ENCODE data around the gene PAGE2B. TPM values are rescaled to one million over a fixed set of nuclear protein-coding genes. Genes with fewer than 3 reads are reported as not detected.
"Not testable (repeated sequence)": the region's sequence is repeated elsewhere in the genome, so short reads cannot be mapped to it uniquely, and the experiment has no call there.

Gene PAGE2B
- total and polyA plus RNA-seq, 4 experiments from 2014 or later, result 1.0 TPM; not detected in 3

DNA sequence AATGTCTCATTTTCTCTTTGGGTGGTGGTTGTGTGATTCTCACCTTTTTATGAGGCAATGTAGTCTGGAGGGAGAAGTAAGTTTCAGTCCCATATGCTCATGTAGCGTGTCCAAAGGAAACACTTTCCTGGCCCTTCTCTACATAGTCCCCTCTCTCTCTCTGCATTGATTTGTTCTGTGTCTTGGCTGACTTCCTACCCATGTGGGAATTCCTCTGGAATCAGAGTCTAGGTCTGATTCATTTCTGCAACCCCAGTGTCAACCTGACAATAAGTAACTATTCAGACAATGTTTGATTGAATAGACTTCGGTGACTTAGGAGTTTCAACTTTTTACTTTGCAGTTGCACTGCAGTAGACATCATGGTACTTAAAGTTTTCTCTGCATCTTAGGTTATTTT is 41.4 kb upstream of the PAGE2B start:
- ChIA-PET POLR2A (ENCODE audit: partially characterized antibody) (no interaction called here), CTCF (ENCODE audit: partially characterized antibody) (no interaction called here)
- H3K4me3 ChIP-seq (ENCODE audit: low read length in 2 of 2), result no peak overlapping the region
- H3K9me3 ChIP-seq (ENCODE audit: control insufficient read depth in 1 of 2, low read length in 2 of 2), result no peaks in the 10 kb centered on the region
- Mint-ChIP-seq H3K9me3 (peaks cover 0 to 4% (median 0%) of the 10 kb centered on the region in 8 donors), H3K27me3 (no peaks in the 10 kb centered on the region), H3K4me1 (no peaks in the 10 kb centered on the region), H3K27ac (no peak overlapping the region), H3K36me3 (no peaks in the 10 kb centered on the region), H3K4me3 (no peak overlapping the region)
- DNase-seq, result no peak
- no peak overlapping the region for H3K27ac ChIP-seq (ENCODE audit: low read depth, low read length)
- H3K36me3 ChIP-seq (ENCODE audit: insufficient read depth, low read length), result no peaks in the 10 kb centered on the region
- no peaks in the 10 kb centered on the region for H3K4me1 ChIP-seq (ENCODE audit: insufficient read depth, low read length)
- intact Hi-C loops (cut with micrococcal nuclease), result no loop called here
- H3K27me3 ChIP-seq (ENCODE audit: insufficient read depth, low read length), result no peaks in the 10 kb centered on the region

DNA sequence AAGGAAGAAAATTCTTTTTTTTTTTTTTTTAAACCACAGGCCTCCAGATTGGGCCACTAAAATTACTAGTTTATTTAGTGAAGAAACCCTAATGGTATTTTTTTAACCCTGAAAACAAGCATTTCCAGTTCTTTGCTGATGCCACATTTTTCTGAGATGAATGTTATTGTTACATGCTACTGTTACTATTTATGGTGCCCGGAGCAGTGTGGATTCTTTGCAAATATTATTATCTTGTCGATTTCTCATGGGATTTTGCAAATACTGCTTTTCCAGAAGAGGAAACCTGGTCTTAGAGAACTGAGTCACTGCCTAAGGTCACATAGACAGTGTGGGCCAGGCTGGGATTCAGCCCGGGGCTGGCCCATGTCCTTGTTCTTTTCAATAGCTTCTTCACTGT is 35.4 kb upstream of the PAGE2B start:
- H3K4me3 Mint-ChIP-seq, result no peak overlapping the region
- no peaks in the 10 kb centered on the region for H3K4me1 Mint-ChIP-seq
- H3K27ac Mint-ChIP-seq, result no peak overlapping the region
- no peaks in the 10 kb centered on the region for H3K27me3 Mint-ChIP-seq
- POLR2A ChIA-PET (ENCODE audit: partially characterized antibody), result no interaction called here
- CTCF ChIA-PET (ENCODE audit: partially characterized antibody), result interaction anchor here (0.7 kb wide), 1 partner anchor 36 kb away, joined by 3 read pairs; no protein-coding TSS in a partner anchor
- intact Hi-C loops (cut with micrococcal nuclease), result no loop called here
- H3K9me3 ChIP-seq (ENCODE audit: control insufficient read depth in 1 of 2, low read length in 2 of 2), result no peaks in the 10 kb centered on the region
- H3K36me3 Mint-ChIP-seq, result no peaks in the 10 kb centered on the region
- no peak overlapping the region for H3K4me3 ChIP-seq (ENCODE audit: low read length in 2 of 2)
- H3K9me3 Mint-ChIP-seq, result peaks cover 0 to 4% (median 0%) of the 10 kb centered on the region in 8 donors
- no peaks in the 10 kb centered on the region for H3K4me1 ChIP-seq (ENCODE audit: insufficient read depth, low read length)
- H3K36me3 ChIP-seq (ENCODE audit: insufficient read depth, low read length), result no peaks in the 10 kb centered on the region
- no peak overlapping the region for H3K27ac ChIP-seq (ENCODE audit: low read depth, low read length)
- DNase-seq, result no peak
- no peaks in the 10 kb centered on the region for H3K27me3 ChIP-seq (ENCODE audit: insufficient read depth, low read length)

GRCh38 chrX:55041514-55041913 is 33.3 kb upstream of the PAGE2B start:
- no peaks in the 10 kb centered on the region for H3K27me3 Mint-ChIP-seq
- H3K9me3 Mint-ChIP-seq, result peaks cover 0 to 3% (median 0%) of the 10 kb centered on the region in 8 donors
- no peak for DNase-seq
- H3K36me3 Mint-ChIP-seq, result no peaks in the 10 kb centered on the region
- Histone ChIP-seq H3K27ac (ENCODE audit: low read depth, low read length) (no peak overlapping the region), H3K4me3 (ENCODE audit: low read length in 2 of 2) (no peak overlapping the region), H3K9me3 (ENCODE audit: control insufficient read depth in 1 of 2, low read length in 2 of 2) (no peaks in the 10 kb centered on the region), H3K27me3 (ENCODE audit: insufficient read depth, low read length) (no peaks in the 10 kb centered on the region), H3K36me3 (ENCODE audit: insufficient read depth, low read length) (no peaks in the 10 kb centered on the region), H3K4me1 (ENCODE audit: insufficient read depth, low read length) (no peaks in the 10 kb centered on the region)
- no peak overlapping the region for H3K27ac Mint-ChIP-seq
- no peak overlapping the region for H3K4me3 Mint-ChIP-seq
- intact Hi-C loops (cut with micrococcal nuclease), result no loop called here
- H3K4me1 Mint-ChIP-seq, result no peaks in the 10 kb centered on the region
- CTCF ChIA-PET (ENCODE audit: partially characterized antibody), result no interaction called here
- POLR2A ChIA-PET (ENCODE audit: partially characterized antibody), result no interaction called here

GRCh38 chrX:55050599-55050998 is 24.2 kb upstream of the PAGE2B start:
- intact Hi-C loops (cut with micrococcal nuclease); H3K27ac Mint-ChIP-seq; H3K27me3 Mint-ChIP-seq; POLR2A ChIA-PET (ENCODE audit: partially characterized antibody); H3K9me3 Mint-ChIP-seq; H3K4me1 Mint-ChIP-seq; H3K9me3 ChIP-seq (ENCODE audit: control insufficient read depth in 1 of 2, low read length in 2 of 2); H3K4me3 ChIP-seq (ENCODE audit: low read length in 2 of 2); DNase-seq; H3K4me1 ChIP-seq (ENCODE audit: insufficient read depth, low read length); H3K36me3 ChIP-seq (ENCODE audit: insufficient read depth, low read length); CTCF ChIA-PET (ENCODE audit: partially characterized antibody); H3K27me3 ChIP-seq (ENCODE audit: insufficient read depth, low read length); H3K4me3 Mint-ChIP-seq; H3K36me3 Mint-ChIP-seq; H3K27ac ChIP-seq (ENCODE audit: low read depth, low read length): not testable (repeated sequence)

DNA sequence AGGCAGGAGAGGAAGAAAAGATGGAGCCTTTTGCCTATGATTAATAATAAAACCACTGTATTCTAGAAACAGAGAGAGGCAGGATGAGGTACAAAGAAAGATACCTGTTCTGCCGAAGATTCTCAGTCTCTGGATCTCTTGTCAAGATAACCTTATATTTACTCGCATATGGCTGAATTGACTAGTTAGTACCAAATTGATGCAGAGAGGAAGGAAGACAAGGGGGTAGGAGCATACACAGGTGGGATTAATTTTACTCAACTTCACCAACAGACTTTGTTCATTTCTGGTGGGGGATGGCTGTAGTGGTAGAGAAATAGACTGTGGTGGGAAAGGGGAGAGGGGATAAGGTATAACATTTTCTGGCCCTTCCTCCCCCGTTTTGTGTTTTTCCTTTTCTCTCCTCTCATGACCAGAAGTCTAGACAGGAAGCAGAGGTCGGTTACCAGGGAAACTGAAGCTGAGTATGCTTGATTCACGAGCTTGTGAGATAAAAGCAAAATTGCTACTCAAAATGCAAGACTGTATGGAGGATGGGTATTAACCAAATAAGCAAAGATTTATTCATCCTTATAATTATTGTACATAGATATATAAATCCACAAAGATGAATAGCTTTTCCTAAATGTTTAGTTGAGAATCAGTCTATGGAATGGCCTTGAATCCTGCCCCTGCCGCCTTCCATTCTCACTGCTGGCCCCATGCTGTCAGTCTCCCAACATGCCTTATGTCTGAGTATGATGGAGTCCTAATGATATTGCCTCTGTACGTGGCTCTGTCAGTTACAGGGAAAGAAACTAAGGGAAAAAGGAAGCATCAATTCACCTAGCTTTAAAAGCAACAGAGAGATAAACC is 17.8 kb upstream of the PAGE2B start:
- Histone ChIP-seq H3K27ac (ENCODE audit: low read depth, low read length) (no peak overlapping the region), H3K4me3 (ENCODE audit: low read length in 2 of 2) (no peak overlapping the region), H3K4me1 (ENCODE audit: insufficient read depth, low read length) (peaks cover 16% of the 10 kb centered on the region), H3K9me3 (ENCODE audit: control insufficient read depth in 1 of 2, low read length in 2 of 2) (no peaks in the 10 kb centered on the region), H3K36me3 (ENCODE audit: insufficient read depth, low read length) (no peaks in the 10 kb centered on the region), H3K27me3 (ENCODE audit: insufficient read depth, low read length) (no peaks in the 10 kb centered on the region)
- no peaks in the 10 kb centered on the region for H3K9me3 Mint-ChIP-seq
- peak; percentile 22 to 79 (median 32) for DNase-seq
- H3K4me3 Mint-ChIP-seq, result peak overlapping the region; percentile 64 to 87 (median 74)
- intact Hi-C loops (cut with micrococcal nuclease), result loop anchor here (1.0 to 5.0 kb wide), 5 partner anchors 103 to 1740 kb away; partner anchors contain the start of gene PHF8
- H3K27me3 Mint-ChIP-seq, result no peaks in the 10 kb centered on the region
- peaks cover 8 to 25% (median 15%) of the 10 kb centered on the region in 4 donors for H3K4me1 Mint-ChIP-seq
- peak overlapping the region; percentile 24 to 93 (median 74) for H3K27ac Mint-ChIP-seq
- POLR2A ChIA-PET (ENCODE audit: partially characterized antibody), result interaction anchor here (0.7 to 1.1 kb wide), 5 partner anchors 56 to 1371 kb away, joined by 3 to 7 read pairs (median 5); partner anchors contain the start of genes APEX2, HUWE1, PHF8 and RRAGB
- CTCF ChIA-PET (ENCODE audit: partially characterized antibody), result interaction anchor here (0.5 to 1.4 kb wide), 9 partner anchors 55 to 811 kb away, joined by 3 to 19 read pairs (median 3); no protein-coding TSS in a partner anchor
- H3K36me3 Mint-ChIP-seq, result no peaks in the 10 kb centered on the region

DNA sequence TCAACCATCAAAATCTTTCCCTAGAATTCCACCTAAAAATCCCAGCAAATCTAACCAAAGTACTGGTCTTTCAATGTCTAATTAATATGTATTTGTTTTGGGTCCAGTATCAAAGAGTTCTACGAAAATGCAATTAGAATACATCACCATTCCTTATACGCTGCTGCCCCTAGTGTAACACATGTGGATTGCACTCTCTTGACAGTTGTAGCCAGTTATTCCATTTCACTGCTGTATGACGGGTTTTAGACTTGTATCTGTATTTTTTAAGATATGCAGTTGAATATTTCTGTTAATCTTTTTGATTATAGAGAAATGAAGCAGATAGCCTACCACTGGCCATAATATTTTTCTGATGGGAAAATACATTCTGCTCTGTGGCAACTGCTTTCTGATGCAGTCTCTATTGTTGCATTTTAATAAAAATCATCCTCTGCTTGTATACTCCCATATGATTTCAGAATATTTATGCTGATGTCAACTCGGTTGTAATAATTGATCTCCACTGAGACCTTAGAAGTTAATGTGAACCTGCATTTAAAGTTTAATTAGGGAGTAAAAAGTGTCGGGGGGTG is 17.1 kb upstream of the PAGE2B start:
- intact Hi-C loops (cut with micrococcal nuclease), result loop anchor here (1.0 to 5.0 kb wide), 5 partner anchors 103 to 1740 kb away; partner anchors contain the start of gene PHF8
- no peaks in the 10 kb centered on the region for H3K36me3 Mint-ChIP-seq
- H3K36me3 ChIP-seq (ENCODE audit: insufficient read depth, low read length), result no peaks in the 10 kb centered on the region
- H3K4me3 Mint-ChIP-seq, result peak overlapping the region; percentile 64 to 87 (median 74)
- no peaks in the 10 kb centered on the region for H3K9me3 Mint-ChIP-seq
- H3K4me3 ChIP-seq (ENCODE audit: low read length in 2 of 2), result no peak overlapping the region
- H3K9me3 ChIP-seq (ENCODE audit: control insufficient read depth in 1 of 2, low read length in 2 of 2), result no peaks in the 10 kb centered on the region
- no peak overlapping the region for H3K27ac ChIP-seq (ENCODE audit: low read depth, low read length)
- POLR2A ChIA-PET (ENCODE audit: partially characterized antibody), result interaction anchor here (0.7 to 1.1 kb wide), 4 partner anchors 57 to 1372 kb away, joined by 3 to 7 read pairs (median 5); partner anchors contain the start of genes APEX2, HUWE1 and PHF8
- no peaks in the 10 kb centered on the region for H3K27me3 Mint-ChIP-seq
- H3K4me1 ChIP-seq (ENCODE audit: insufficient read depth, low read length), result peaks cover 16% of the 10 kb centered on the region
- H3K27ac Mint-ChIP-seq, result peak overlapping the region; percentile 24 to 93 (median 74)
- peak in 4 of 5 donors; percentile 31 to 41 (median 40) for DNase-seq
- H3K4me1 Mint-ChIP-seq, result peaks cover 8 to 25% (median 15%) of the 10 kb centered on the region in 4 donors
- no peaks in the 10 kb centered on the region for H3K27me3 ChIP-seq (ENCODE audit: insufficient read depth, low read length)
- CTCF ChIA-PET (ENCODE audit: partially characterized antibody), result interaction anchor here (0.8 to 1.4 kb wide), 8 partner anchors 55 to 811 kb away, joined by 3 to 19 read pairs (median 3); no protein-coding TSS in a partner anchor

- H3K4me3 ChIP-seq (ENCODE audit: low read length in 2 of 2); intact Hi-C loops (cut with micrococcal nuclease); H3K9me3 Mint-ChIP-seq; H3K4me1 ChIP-seq (ENCODE audit: insufficient read depth, low read length); H3K4me1 Mint-ChIP-seq; H3K4me3 Mint-ChIP-seq; POLR2A ChIA-PET (ENCODE audit: partially characterized antibody); H3K27ac Mint-ChIP-seq; H3K27me3 ChIP-seq (ENCODE audit: insufficient read depth, low read length); H3K36me3 Mint-ChIP-seq; CTCF ChIA-PET (ENCODE audit: partially characterized antibody); DNase-seq; H3K27me3 Mint-ChIP-seq; H3K9me3 ChIP-seq (ENCODE audit: control insufficient read depth in 1 of 2, low read length in 2 of 2); H3K27ac ChIP-seq (ENCODE audit: low read depth, low read length); H3K36me3 ChIP-seq (ENCODE audit: insufficient read depth, low read length): not testable (repeated sequence)
Measured at GRCh38 chrX:55067180-55067579, 7.7 kb upstream of the PAGE2B start.

All from CD4-positive, alpha-beta memory T cell (primary cell).